Activated effector memory CD4-positive, alpha-beta T cell treated with anti-CD3 and anti-CD28 coated beads, Interleukin-2, amount 50 U/mL, for 16 hours (primary cell): ENCODE measurements around the gene MAB21L4.

Experiments used
- DNase-seq: peaks from one replicate; pipeline ENCODE4 v3.0.0-alpha.2; 2020

MAB21L4 gene

GRCh38 chr2:240925191-240925567 is 29.2 kb upstream of the MAB21L4 start:
- peak; percentile 63 for DNase-seq

GRCh38 chr2:240922982-240923537 is 27.1 kb upstream of the MAB21L4 start:
- DNase-seq: peak; percentile 45

- DNase-seq: peak; percentile 59
Measured at GRCh38 chr2:240922245-240922981, 26.5 kb upstream of the MAB21L4 start.

- DNase-seq: no peak
Measured at GRCh38 chr2:240921995-240922244, 26.0 kb upstream of the MAB21L4 start.

GRCh38 chr2:240921311-240921994 is 25.5 kb upstream of the MAB21L4 start:
- DNase-seq: peak; percentile 50

- DNase-seq: peak; percentile 50
Measured at GRCh38 chr2:240920783-240921231, 24.9 kb upstream of the MAB21L4 start.

GRCh38 chr2:240919786-240920782 is 24.1 kb upstream of the MAB21L4 start:
- peak; percentile 53 for DNase-seq

- peak; percentile 51 for DNase-seq
Measured at GRCh38 chr2:240919161-240919781, 23.3 kb upstream of the MAB21L4 start.

- peak; percentile 55 for DNase-seq
Measured at GRCh38 chr2:240918258-240919091, 22.5 kb upstream of the MAB21L4 start.

GRCh38 chr2:240917684-240918257 is 21.8 kb upstream of the MAB21L4 start:
- peak; percentile 59 for DNase-seq

- peak; percentile 58 for DNase-seq
Measured at GRCh38 chr2:240917009-240917683, 21.2 kb upstream of the MAB21L4 start.

GRCh38 chr2:240916571-240917008 is 20.6 kb upstream of the MAB21L4 start:
- peak; percentile 45 for DNase-seq

- peak; percentile 61 for DNase-seq
Measured at GRCh38 chr2:240915526-240916341, 19.8 kb upstream of the MAB21L4 start.

- DNase-seq: no peak
Measured at GRCh38 chr2:240914645-240915525, 18.9 kb upstream of the MAB21L4 start.

GRCh38 chr2:240913810-240914644 is 18.1 kb upstream of the MAB21L4 start:
- DNase-seq: peak; percentile 87

GRCh38 chr2:240912878-240913809 is 17.2 kb upstream of the MAB21L4 start:
- DNase-seq: no peak
